Muscle layer of colon (tissue), 2 donors: ENCODE results near the gene ACOD1.
A peak's percentile ranks its signal among the peaks of the same experiment; 100 is the strongest.

ENCODE experiments used
- H3K27ac ChIP-seq: one replicate; pipeline ENCODE4 v1.7.0; 2013; ENCODE audit warnings: low read depth, mild to moderate bottlenecking, low read length, moderate library complexity
- H3K27me3 ChIP-seq, 2 donors: one replicate each; pipeline ENCODE4 v1.7.0; 2013; ENCODE audit warnings: low read length in 2 of 2, mild to moderate bottlenecking in 2 of 2; ENCODE audit not compliant: insufficient read depth in 2 of 2, control insufficient read depth in 1 of 2
- H3K36me3 ChIP-seq: one replicate; pipeline ENCODE4 v1.7.0; 2013; ENCODE audit warnings: mild to moderate bottlenecking, low read length; ENCODE audit not compliant: insufficient read depth
- H3K4me1 ChIP-seq: one replicate; pipeline ENCODE4 v1.7.0; 2013; ENCODE audit warnings: mild to moderate bottlenecking, low read length; ENCODE audit not compliant: insufficient read depth
- H3K4me3 ChIP-seq, 2 donors: one replicate each; pipeline ENCODE4 v1.7.0; 2013; ENCODE audit warnings: low read length in 2 of 2, low read depth in 1 of 2, mild to moderate bottlenecking in 1 of 2, moderate library complexity in 1 of 2
- H3K9ac ChIP-seq: one replicate; pipeline ENCODE4 v1.7.0; 2013; ENCODE audit warnings: low read length
- H3K9me3 ChIP-seq: one replicate; pipeline ENCODE4 v1.7.0; 2013; ENCODE audit warnings: mild to moderate bottlenecking, low read length
- donor health status: abdominal sarcoma.
- donor health status: Adenocarcinoma of cecum.

Gene ACOD1

DNA sequence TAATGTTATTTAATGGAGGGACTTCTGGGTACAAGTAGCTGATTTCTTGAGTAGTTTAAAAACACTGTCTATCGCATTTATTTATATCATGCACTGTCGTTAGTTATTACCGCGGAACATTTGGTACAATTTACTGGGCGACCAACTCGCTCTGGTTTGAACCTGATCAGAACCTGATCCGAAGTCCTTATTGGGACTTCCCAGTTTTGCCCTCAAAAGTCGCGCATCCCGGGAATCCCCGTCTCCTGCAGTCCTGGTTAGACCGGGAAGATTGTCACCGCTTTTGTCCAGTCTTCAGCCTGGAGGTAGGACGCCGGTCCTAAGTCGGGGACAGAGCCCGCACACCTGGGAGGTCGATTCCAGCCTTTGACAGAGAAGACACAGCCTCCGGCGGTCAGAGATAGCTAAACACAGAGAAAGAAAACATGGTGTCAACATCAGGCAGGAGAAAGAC lies 44.3 kb downstream of the ACOD1 start:
- Histone ChIP-seq H3K27ac (peak overlapping the region; percentile 84), H3K9ac (peak overlapping the region; percentile 84), H3K4me3 (peak overlapping the region; percentile 84 to 86), H3K4me1 (peaks cover 9% of the 10 kb centered on the region), H3K36me3 (no peaks in the 10 kb centered on the region), H3K27me3 (no peaks in the 10 kb centered on the region), H3K9me3 (no peaks in the 10 kb centered on the region)

DNA sequence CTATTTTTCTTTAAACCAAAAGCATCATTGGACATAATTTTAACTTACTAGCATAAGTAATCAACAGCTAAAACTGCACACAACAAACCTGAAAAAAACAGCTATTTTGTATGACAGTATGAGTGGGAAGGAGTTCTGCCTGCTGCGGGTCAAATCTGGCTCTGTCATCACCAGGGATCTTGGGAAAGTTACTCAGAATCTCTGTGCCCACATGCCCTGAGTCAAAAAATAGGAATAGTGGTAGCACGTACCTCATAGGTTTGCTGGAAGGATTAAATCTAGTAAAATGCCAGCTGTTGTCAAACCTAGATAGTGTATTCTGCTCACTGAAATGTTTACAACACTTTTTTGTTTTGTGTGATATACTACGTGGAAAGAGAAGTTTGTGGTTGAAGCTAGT lies 44.7 kb downstream of the ACOD1 start:
- Histone ChIP-seq H3K36me3 (no peaks in the 10 kb centered on the region), H3K9ac (peak overlapping the region; percentile 84), H3K4me1 (peaks cover 9% of the 10 kb centered on the region), H3K27me3 (no peaks in the 10 kb centered on the region), H3K27ac (peak overlapping the region; percentile 84), H3K4me3 (peak overlapping the region in 1 of 2 donors; percentile 86), H3K9me3 (no peaks in the 10 kb centered on the region)

DNA sequence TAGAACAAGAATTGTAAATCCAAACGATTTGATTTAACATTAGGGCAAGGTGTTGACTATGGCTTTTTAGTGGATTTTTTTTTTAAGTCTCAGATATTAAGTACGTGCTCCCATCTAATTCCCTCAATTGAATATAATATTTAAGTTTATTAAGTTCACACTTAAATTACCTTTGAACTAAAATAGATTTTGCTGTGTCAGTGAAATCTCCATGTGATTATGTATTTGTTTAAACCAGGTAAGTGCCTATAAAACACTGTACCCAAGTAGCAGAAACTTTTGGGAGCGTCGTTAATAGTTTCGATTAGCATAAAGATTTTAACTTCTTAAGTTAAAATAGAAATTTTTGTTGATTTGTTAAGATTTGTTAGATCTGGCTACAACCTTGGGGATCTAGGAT lies 45.2 kb downstream of the ACOD1 start:
- Histone ChIP-seq H3K36me3 (no peaks in the 10 kb centered on the region), H3K27ac (peak overlapping the region; percentile 84), H3K9ac (no peak overlapping the region), H3K4me3 (no peak overlapping the region), H3K9me3 (no peaks in the 10 kb centered on the region), H3K27me3 (no peaks in the 10 kb centered on the region), H3K4me1 (peaks cover 9% of the 10 kb centered on the region)

DNA sequence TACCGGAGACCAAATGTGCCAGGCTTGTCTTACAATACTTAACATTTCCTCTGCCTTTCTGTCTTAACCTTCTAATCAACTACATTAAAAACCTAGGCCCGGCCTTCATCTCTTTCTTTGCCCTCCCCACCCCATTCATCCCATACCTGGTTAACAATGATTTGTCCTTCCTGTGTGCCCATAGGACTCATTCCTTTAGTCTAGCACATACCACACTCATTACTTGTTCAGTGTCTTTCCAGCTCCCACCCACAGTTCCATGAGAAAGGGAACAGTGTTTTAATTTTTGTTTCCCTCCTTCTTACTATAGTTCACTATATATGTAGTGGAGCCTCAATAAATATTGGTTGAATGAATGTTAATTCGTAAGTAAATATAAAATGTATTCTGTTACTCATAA lies 46.0 kb downstream of the ACOD1 start:
- no peak overlapping the region for H3K9ac ChIP-seq
- H3K27ac ChIP-seq = no peak overlapping the region
- H3K4me1 ChIP-seq = peaks cover 9% of the 10 kb centered on the region
- H3K36me3 ChIP-seq = peaks cover 2% of the 10 kb centered on the region
- no peak overlapping the region for H3K4me3 ChIP-seq
- H3K27me3 ChIP-seq = no peaks in the 10 kb centered on the region
- no peaks in the 10 kb centered on the region for H3K9me3 ChIP-seq

DNA sequence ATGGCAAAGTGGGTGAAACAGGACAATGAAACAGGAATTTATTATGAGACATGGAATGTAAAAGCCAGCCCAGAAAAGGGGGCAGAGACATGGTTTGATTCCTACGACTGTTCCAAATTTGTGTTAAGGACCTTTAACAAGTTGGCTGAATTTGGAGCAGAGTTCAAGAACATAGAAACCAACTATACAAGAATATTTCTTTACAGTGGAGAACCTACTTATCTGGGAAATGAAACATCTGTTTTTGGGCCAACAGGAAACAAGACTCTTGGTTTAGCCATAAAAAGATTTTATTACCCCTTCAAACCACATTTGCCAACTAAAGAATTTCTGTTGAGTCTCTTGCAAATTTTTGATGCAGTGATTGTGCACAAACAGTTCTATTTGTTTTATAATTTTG lies 52.2 kb downstream of the ACOD1 start:
- Histone ChIP-seq H3K9me3 (no peaks in the 10 kb centered on the region), H3K4me1 (peaks cover 23% of the 10 kb centered on the region), H3K27me3 (no peaks in the 10 kb centered on the region), H3K4me3 (no peak overlapping the region), H3K9ac (no peak overlapping the region), H3K27ac (no peak overlapping the region), H3K36me3 (peaks cover 8% of the 10 kb centered on the region)

DNA sequence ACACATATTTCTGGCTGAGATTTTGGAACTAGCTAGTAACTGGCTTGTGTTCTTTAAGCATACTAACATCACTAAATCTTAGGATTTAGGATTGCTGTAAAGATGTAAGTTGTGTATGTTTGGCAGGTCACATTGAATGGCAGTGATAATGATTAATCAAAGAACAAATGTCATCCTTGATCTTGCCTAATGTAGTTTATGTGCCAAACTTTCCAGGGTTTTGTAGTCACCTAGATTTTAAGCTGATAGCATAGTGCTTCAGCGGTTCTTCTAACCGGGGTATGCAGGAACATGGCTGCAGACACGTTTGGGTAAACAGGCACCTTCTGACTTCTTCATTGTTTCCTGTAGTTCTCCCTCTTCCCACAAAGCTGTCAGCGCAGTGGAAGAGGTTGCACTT lies 53.2 kb downstream of the ACOD1 start:
- peaks cover 8% of the 10 kb centered on the region for H3K36me3 ChIP-seq
- no peak overlapping the region for H3K27ac ChIP-seq
- no peaks in the 10 kb centered on the region for H3K9me3 ChIP-seq
- no peaks in the 10 kb centered on the region for H3K27me3 ChIP-seq
- peaks cover 23% of the 10 kb centered on the region for H3K4me1 ChIP-seq
- no peak overlapping the region for H3K9ac ChIP-seq
- no peak overlapping the region for H3K4me3 ChIP-seq

DNA sequence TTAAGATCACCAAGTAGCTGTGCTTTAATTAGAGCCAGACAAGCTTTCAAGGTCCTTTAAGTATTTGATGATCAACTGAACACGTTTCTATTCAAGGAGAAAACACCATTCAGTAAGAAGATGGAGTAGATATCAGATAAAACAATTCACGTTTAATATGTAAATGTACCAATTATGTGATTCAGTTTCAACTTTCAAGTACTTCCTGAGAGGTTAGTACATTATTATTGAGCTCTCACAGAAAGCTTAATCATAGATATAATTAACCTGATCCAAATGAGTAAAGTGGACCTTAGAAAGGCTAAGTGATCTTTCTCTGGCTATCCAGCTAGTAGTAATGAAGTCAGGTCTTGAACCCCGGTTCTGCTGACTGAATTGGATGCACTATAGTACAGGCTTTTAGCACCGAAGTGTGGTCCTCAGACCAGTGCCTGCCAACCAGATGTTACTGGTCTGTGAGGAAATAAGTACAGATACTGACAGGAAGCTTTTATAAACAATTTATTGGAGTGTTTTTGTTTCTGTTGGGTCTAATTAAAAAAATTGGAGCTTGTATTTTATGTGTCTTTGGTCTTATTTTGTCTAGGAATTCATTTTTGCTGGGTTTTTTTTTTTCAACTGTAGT lies 53.8 kb downstream of the ACOD1 start:
- Histone ChIP-seq H3K4me1 (peaks cover 23% of the 10 kb centered on the region), H3K9ac (no peak overlapping the region), H3K4me3 (no peak overlapping the region), H3K36me3 (peaks cover 8% of the 10 kb centered on the region), H3K27ac (no peak overlapping the region), H3K27me3 (no peaks in the 10 kb centered on the region), H3K9me3 (no peaks in the 10 kb centered on the region)

DNA sequence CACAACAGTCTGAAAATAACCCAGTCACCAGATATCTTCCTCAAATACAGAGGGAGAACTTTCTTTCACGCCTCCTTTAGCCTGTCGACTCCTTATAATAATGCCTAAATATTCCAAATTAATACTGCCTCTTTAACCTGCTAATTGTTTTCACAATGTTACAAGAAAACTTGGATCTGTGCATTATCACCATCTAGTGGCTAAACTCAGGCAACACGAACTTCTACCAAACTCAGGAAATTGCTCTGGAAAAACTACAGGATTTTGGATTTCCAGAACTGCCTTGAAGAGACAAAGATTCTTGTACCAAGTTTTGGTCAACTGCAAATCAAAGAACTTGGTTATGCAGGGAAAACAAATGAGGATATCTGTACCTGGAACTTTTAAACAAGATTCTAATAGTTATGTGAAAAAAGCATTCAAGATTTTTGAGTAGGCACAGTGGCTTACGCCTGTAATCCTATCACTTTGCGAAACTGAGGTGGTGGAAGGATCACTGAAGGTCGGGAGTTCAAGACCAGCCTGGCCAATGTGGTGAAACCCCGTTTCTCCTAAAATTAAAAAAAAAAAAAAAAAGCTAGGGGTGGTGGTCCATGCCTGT lies 54.4 kb downstream of the ACOD1 start:
- Histone ChIP-seq H3K4me1 (peaks cover 23% of the 10 kb centered on the region), H3K9ac (no peak overlapping the region), H3K27ac (no peak overlapping the region), H3K9me3 (no peaks in the 10 kb centered on the region), H3K27me3 (no peaks in the 10 kb centered on the region), H3K36me3 (peaks cover 13% of the 10 kb centered on the region), H3K4me3 (no peak overlapping the region)
